IPS-NIHi7 (cell line): Measurements from ENCODE around the gene GMPR.
A peak's percentile ranks its signal among the peaks of the same experiment; 100 is the strongest.
"Not testable (repeated sequence)": the region's sequence is repeated elsewhere in the genome, so short reads cannot be mapped to it uniquely, and the experiment has no call there.

Experiments used
- DNase-seq: peaks from one replicate; pipeline ENCODE4 v3.0.0; 2012; ENCODE audit warnings: mixed read lengths; ENCODE audit errors: extremely low spot score

Gene GMPR

GRCh38 chr6:16248271-16248853, 10.0 kb downstream of the GMPR start:
- DNase-seq = no peak

GRCh38 chr6:16249971-16250370, 11.6 kb downstream of the GMPR start:
- peak; percentile 22 for DNase-seq

GRCh38 chr6:16251706-16252105, 13.3 kb downstream of the GMPR start:
- no peak for DNase-seq

GRCh38 chr6:16252686-16253299, 14.4 kb downstream of the GMPR start:
- no peak for DNase-seq

GRCh38 chr6:16253399-16254144, 15.2 kb downstream of the GMPR start:
- no peak for DNase-seq

GRCh38 chr6:16254535-16254934, 16.1 kb downstream of the GMPR start:
- no peak for DNase-seq

- DNase-seq = no peak
Observed at GRCh38 chr6:16256781-16257180, 18.4 kb downstream of the GMPR start.

- peak; percentile 46 for DNase-seq
Observed at GRCh38 chr6:16257999-16258708, 19.8 kb downstream of the GMPR start.

GRCh38 chr6:16258709-16259075, 20.3 kb downstream of the GMPR start:
- no peak for DNase-seq

- not testable (repeated sequence) for DNase-seq
Observed at GRCh38 chr6:16259604-16260003, 21.2 kb downstream of the GMPR start.

GRCh38 chr6:16260602-16261001, 22.2 kb downstream of the GMPR start:
- not testable (repeated sequence) for DNase-seq

- not testable (repeated sequence) for DNase-seq
Observed at GRCh38 chr6:16262773-16263172, 24.4 kb downstream of the GMPR start.

GRCh38 chr6:16263464-16264099, 25.2 kb downstream of the GMPR start:
- DNase-seq = not testable (repeated sequence)

GRCh38 chr6:16264785-16265184, 26.4 kb downstream of the GMPR start:
- no peak for DNase-seq

- DNase-seq = no peak
Observed at GRCh38 chr6:16265351-16266341, 27.3 kb downstream of the GMPR start.

- DNase-seq = no peak
Observed at GRCh38 chr6:16267428-16268263, 29.3 kb downstream of the GMPR start.

- DNase-seq = not testable (repeated sequence)
Observed at GRCh38 chr6:16269442-16270070, 31.2 kb downstream of the GMPR start.

GRCh38 chr6:16270178-16270794, 31.9 kb downstream of the GMPR start:
- DNase-seq = no peak

GRCh38 chr6:16271428-16271827, 33.0 kb downstream of the GMPR start:
- DNase-seq = no peak
